H1 (cell line): ENCODE results near the gene MED12L. TPM values are rescaled to one million over a fixed set of nuclear protein-coding genes. Genes with fewer than 3 reads are reported as not detected.

ENCODE experiments used
- CTCF ChIA-PET: fragments of 300-600 bp; sonication (Branson Sonifier 250); formaldehyde crosslinking; loops from one replicate; lab custom pipeline; 2021; ENCODE audit not compliant: partially characterized antibody; lab: Charles Lee
- POLR2A ChIA-PET: fragments of 300-600 bp; sonication (Branson Sonifier 250); formaldehyde crosslinking; loops from one replicate; lab custom pipeline; 2021; ENCODE audit warnings: inconsistent platforms; ENCODE audit not compliant: partially characterized antibody; lab: Charles Lee
- DNase-seq, 2 experiments: peaks; one replicate each; pipeline versions ENCODE4 v3.0.0 to v3.0.0-alpha.2; 2010 to 2022; ENCODE audit warnings: low spot score in 2 of 2, low read depth in 1 of 2, mixed read lengths in 1 of 2
- FAIRE-seq: peaks from 2 replicates; lab custom pipeline; 2011; peaks lifted over from hg19 to GRCh38; lab: Jason Lieb, UNC
- H2AFZ ChIP-seq: 2 replicates; pipeline ENCODE4 v1.8.1; 2012; ENCODE audit warnings: low read length, inconsistent platforms
- H2AK5ac ChIP-seq: 2 replicates; pipeline ENCODE4 v1.6.1; 2013; ENCODE audit warnings: low read depth, low read length
- H2BK120ac ChIP-seq: replicated peaks from 2 replicates; pipeline ENCODE3; 2013; ENCODE audit warnings: low read depth, low read length, inconsistent platforms
- H2BK12ac ChIP-seq: 2 replicates; pipeline ENCODE4 v1.6.1; 2013; ENCODE audit warnings: low read depth, low read length
- H2BK15ac ChIP-seq: 2 replicates; pipeline ENCODE4 v1.6.1; 2013; ENCODE audit warnings: low read length
- H2BK20ac ChIP-seq: 2 replicates; pipeline ENCODE4 v1.6.1; 2013; ENCODE audit warnings: low read length
- H2BK5ac ChIP-seq: 2 replicates; pipeline ENCODE4 v1.6.1; 2013; ENCODE audit warnings: low read depth, low read length
- H3K14ac ChIP-seq: 2 replicates; pipeline ENCODE4 v1.6.1; 2013; ENCODE audit warnings: inconsistent platforms; ENCODE audit not compliant: insufficient read length
- H3K18ac ChIP-seq: 2 replicates; pipeline ENCODE4 v1.6.1; 2013; ENCODE audit warnings: low read length; ENCODE audit errors: extremely low read depth
- H3K23ac ChIP-seq: 2 replicates; pipeline ENCODE4 v1.6.1; 2013; ENCODE audit warnings: inconsistent platforms; ENCODE audit not compliant: insufficient read length
- H3K23me2 ChIP-seq: 2 replicates; pipeline ENCODE4 v1.6.1; 2013; ENCODE audit warnings: low read depth, low read length
- H3K27ac ChIP-seq: 2 replicates; pipeline ENCODE4 v1.6.1; 2011; ENCODE audit warnings: low read depth, low read length, inconsistent platforms
- H3K27me3 ChIP-seq, 4 experiments: replicated peaks in 1 of 4; 1 replicate in 1 of 4; 2 replicates in 3 of 4; pipeline versions ENCODE4 v1.6.1 to v1.8.1; 2011 to 2013; ENCODE audit warnings: low read length in 3 of 4, mild to moderate bottlenecking in 3 of 4, inconsistent platforms in 2 of 4, mixed read lengths in 2 of 4, moderate library complexity in 1 of 4; ENCODE audit not compliant: control insufficient read depth in 3 of 4, insufficient read depth in 3 of 4; ENCODE audit errors: extremely low read depth in 1 of 4
- H3K36me3 ChIP-seq, 4 experiments: 2 replicates each; pipeline versions ENCODE4 v1.6.1 to v1.8.1; 2011 to 2013; ENCODE audit warnings: mild to moderate bottlenecking in 4 of 4, low read length in 3 of 4, moderate library complexity in 2 of 4, control low read depth in 1 of 4, inconsistent platforms in 1 of 4; ENCODE audit not compliant: insufficient read depth in 4 of 4, control insufficient read depth in 2 of 4
- H3K4ac ChIP-seq: replicated peaks from 2 replicates; pipeline ENCODE3; 2013; ENCODE audit warnings: low read length, low read depth, mixed read lengths, inconsistent platforms; ENCODE audit not compliant: insufficient read length
- H3K4me1 ChIP-seq, 4 experiments: replicated peaks in 1 of 4; 1 replicate in 1 of 4; 2 replicates in 3 of 4; pipeline versions ENCODE4 v1.6.1 to v1.8.1; 2011 to 2013; ENCODE audit warnings: low read length in 3 of 4, inconsistent platforms in 2 of 4, mixed read lengths in 1 of 4; ENCODE audit not compliant: insufficient read depth in 4 of 4, control insufficient read depth in 3 of 4
- H3K4me2 ChIP-seq, 2 experiments: 2 replicates each; pipeline versions ENCODE4 v1.6.1 to v1.8.1; 2011 to 2013; ENCODE audit warnings: low read depth in 2 of 2, low read length in 2 of 2, control low read depth in 1 of 2, inconsistent platforms in 1 of 2, mild to moderate bottlenecking in 1 of 2; ENCODE audit not compliant: insufficient read depth in 1 of 2
- H3K4me3 ChIP-seq, 4 experiments: fragments of 200-600, 300-600 bp in 1 of 4; sonication (generic), shearing (Covaris generic), sonication (Bioruptor Twin) in 1 of 4; 2 replicates each; pipeline versions ENCODE4 v1.5.1 to v1.8.1; 2011 to 2016; ENCODE audit warnings: low read length in 4 of 4, low read depth in 3 of 4, control low read depth in 2 of 4, inconsistent platforms in 2 of 4, mild to moderate bottlenecking in 2 of 4, mixed read lengths in 1 of 4, moderate library complexity in 1 of 4; ENCODE audit not compliant: insufficient read depth in 2 of 4; ENCODE audit errors: extremely low read depth in 1 of 4
- H3K56ac ChIP-seq: replicated peaks from 2 replicates; pipeline ENCODE3; 2013; ENCODE audit warnings: low read depth, mild to moderate bottlenecking, mixed read lengths, low read length, inconsistent platforms; ENCODE audit not compliant: insufficient read length
- H3K79me1 ChIP-seq: 2 replicates; pipeline ENCODE4 v1.6.1; 2013; ENCODE audit warnings: low read depth, low read length, control low read depth
- H3K79me2 ChIP-seq, 2 experiments: 2 replicates each; pipeline versions ENCODE4 v1.6.1 to v1.8.1; 2012 to 2013; ENCODE audit warnings: low read length in 2 of 2, mild to moderate bottlenecking in 2 of 2, inconsistent platforms in 1 of 2; ENCODE audit not compliant: insufficient read depth in 2 of 2, control insufficient read depth in 1 of 2
- H3K9ac ChIP-seq, 4 experiments: replicated peaks in 1 of 4; 1 replicate in 1 of 4; 2 replicates in 3 of 4; pipeline versions ENCODE4 v1.6.1 to v1.8.1; 2011 to 2013; ENCODE audit warnings: low read depth in 3 of 4, low read length in 3 of 4, control low read depth in 2 of 4, mild to moderate bottlenecking in 2 of 4, moderate library complexity in 2 of 4, inconsistent platforms in 1 of 4; ENCODE audit errors: extremely low read depth in 1 of 4
- H3K9me3 ChIP-seq, 2 experiments: 2 replicates each; pipeline versions ENCODE4 v1.6.1 to v1.8.1; 2012 to 2013; ENCODE audit warnings: mild to moderate bottlenecking in 2 of 2, moderate library complexity in 2 of 2, control low read depth in 1 of 2, inconsistent platforms in 1 of 2, low read depth in 1 of 2, low read length in 1 of 2, mixed read lengths in 1 of 2; ENCODE audit not compliant: insufficient read depth in 2 of 2
- H4K20me1 ChIP-seq, 2 experiments: replicated peaks in 1 of 2; 2 replicates each; pipeline versions ENCODE3 to v1.8.1; 2011 to 2013; ENCODE audit warnings: inconsistent platforms in 2 of 2, low read length in 2 of 2, mild to moderate bottlenecking in 1 of 2; ENCODE audit not compliant: insufficient read depth in 2 of 2, control insufficient read depth in 1 of 2
- H4K5ac ChIP-seq: 2 replicates; pipeline ENCODE4 v1.6.1; 2013; ENCODE audit warnings: low read length, low read depth, mixed read lengths, inconsistent platforms; ENCODE audit not compliant: insufficient read length
- H4K8ac ChIP-seq: 2 replicates; pipeline ENCODE4 v1.8.0; 2013; ENCODE audit warnings: mild to moderate bottlenecking, moderate library complexity, low read length, inconsistent platforms; ENCODE audit not compliant: insufficient read depth; ENCODE audit errors: extremely low read depth
- H4K91ac ChIP-seq: replicated peaks from 2 replicates; pipeline ENCODE3; 2013; ENCODE audit warnings: low read length, mixed read lengths, inconsistent platforms; ENCODE audit not compliant: insufficient read length
- CTBP2 ChIP-seq: IDR thresholded peaks from 2 replicates; pipeline ENCODE4 v1.7.0; 2011; ENCODE audit warnings: borderline replicate concordance, mild to moderate bottlenecking, moderate library complexity, mixed read lengths, low read length; ENCODE audit not compliant: insufficient read depth, insufficient read length
- HDAC6 ChIP-seq: IDR thresholded peaks from one replicate; pipeline ENCODE4 v1.7.1; 2012; ENCODE audit warnings: low read depth, mild to moderate bottlenecking, inconsistent platforms, low read length, moderate library complexity
- KDM1A ChIP-seq: fragments of 200-600, 300-600 bp; sonication (generic); IDR thresholded peaks from 2 replicates; pipeline ENCODE4 v1.7.1; 2016; ENCODE audit warnings: mild to moderate bottlenecking, low read length, borderline replicate concordance
- TEAD4 ChIP-seq: IDR thresholded peaks from 2 replicates; pipeline ENCODE4 v1.6.1; 2012; ENCODE audit warnings: low read depth, low read length, inconsistent platforms, mixed read lengths
- WGBS, 2 experiments: shearing (Covaris generic) in 1 of 2; methylation state at CpG; one replicate each; pipeline versions ENCODE4 v1.1.6 to v1.1.7; 2013 to 2015; ENCODE audit warnings: low lambda C conversion rate in 2 of 2, mixed read lengths in 2 of 2, inconsistent platforms in 1 of 2, low coverage in 1 of 2, missing lambda C conversion rate in 1 of 2; ENCODE audit not compliant: insufficient replicate concordance in 2 of 2, insufficient coverage in 1 of 2, insufficient read length in 1 of 2; ENCODE audit errors: extremely low coverage in 1 of 2, missing lambda C conversion rate in 1 of 2; 5-methylcytosine and 5-hydroxymethylcytosine counted together
- polyA plus RNA-seq, 7 experiments: library from polyadenylated mRNA; depleted of rRNA in 3 of 7; stranded (reverse) in 5 of 7; unstranded in 2 of 7; fragments of >200 nt in 5 of 7; fragments of 200-250 nt in 2 of 7; gene quantifications; 1 replicate in 5 of 7; 2 replicates in 1 of 7; 4 replicates in 1 of 7; pipeline versions ENCODE4 v1.2.1 to v1.2.3, GENCODE V29; 2011 to 2013; ENCODE audit warnings: missing spikeins in 2 of 7, mixed read lengths in 2 of 7
- total RNA-seq: library from RNA; stranded (reverse); fragmentation: NEBNext Ultra II Directional; extraction: Animal tissue kit (Norgen Biotek cat#: 25700); gene quantifications from 2 replicates; pipeline ENCODE4 v1.2.1, GENCODE V29; 2021

MED12L gene
- total and polyA plus RNA-seq, 2 of the 8 experiments (the other 6 are each of a cell fraction or from before 2014, with no cell fraction given): 3.6 to 26.2 TPM

GRCh38 chr3:151430821-151431484, 345.5 kb downstream of the MED12L start:
- Histone ChIP-seq H3K4ac (no peak overlapping the region), H3K18ac (no peak overlapping the region), H4K5ac (no peak overlapping the region), H3K4me2 (no peak overlapping the region; a peak in 1 of 4 replicates), H4K91ac (no peak overlapping the region), H3K9me3 (no peaks in the 10 kb centered on the region), H2BK12ac (no peak overlapping the region), H2BK120ac (no peak overlapping the region), H3K27ac (no peak overlapping the region), H3K36me3 (peaks cover 0 to 6% (median 3%) of the 10 kb centered on the region in 4 experiments; a peak in 4 of 8 replicates), H2AK5ac (no peak overlapping the region), H3K23ac (no peak overlapping the region), H2BK5ac (no peak overlapping the region), H2BK20ac (no peak overlapping the region), H3K79me2 (no peaks in the 10 kb centered on the region), H3K4me3 (no peak overlapping the region), H3K23me2 (no peaks in the 10 kb centered on the region), H3K56ac (no peak overlapping the region), H2BK15ac (no peak overlapping the region), H2AFZ (no peak overlapping the region), H3K14ac (no peak overlapping the region), H3K27me3 (no peaks in the 10 kb centered on the region), H3K9ac (no peak overlapping the region), H4K8ac (no peak overlapping the region), H4K20me1 (no peaks in the 10 kb centered on the region), H3K4me1 (peaks cover 0 to 11% (median 3%) of the 10 kb centered on the region in 4 experiments; a peak in 4 of 7 replicates), H3K79me1 (no peaks in the 10 kb centered on the region; the same call in 1 of the 2 replicates)
- TF ChIP-seq KDM1A: no peak
- no peak for TF ChIP-seq CTBP2
- no peak for TF ChIP-seq HDAC6
- no peak for TF ChIP-seq TEAD4
- 90% methylated on average over 5 of the region's 5 CpGs; no CpG with 5 or more reads in 1 of the 2 experiments for WGBS, 2 experiments
- ChIA-PET CTCF (interaction anchor here (1.0 to 8.4 kb wide), 4 partner anchors 8 to 495 kb away, joined by 3 to 48 read pairs (median 4); no protein-coding TSS in a partner anchor), POLR2A (interaction anchor here (0.6 kb wide), 1 partner anchor 283 kb away, joined by 3 read pairs; no protein-coding TSS in a partner anchor)
- FAIRE-seq (no peak), DNase-seq (no peak)
